ENCODE data around the gene TGFBR3.
"Not testable (repeated sequence)": the region's sequence is repeated elsewhere in the genome, so short reads cannot be mapped to it uniquely, and the experiment has no call there.

TGFBR3 gene

GRCh38 chr1:91844862-91845528 is 41.0 kb downstream of the TGFBR3 start:
- no peak overlapping the region for H3K4me3 ChIP-seq (replicated peaks; ENCODE audit: low read depth, low read length)
- DNase-seq (ENCODE audit: extremely low read depth, low read depth), result peak; percentile 75

GRCh38 chr1:91843843-91844242 is 42.1 kb downstream of the TGFBR3 start:
- TF ChIP-seq CTCF (IDR thresholded peaks at IDR 0.05; ENCODE audit: low read depth, low read length, missing control alignments), result no peak
- H3K4me3 ChIP-seq (replicated peaks; ENCODE audit: low read depth, low read length), result no peak overlapping the region
- DNase-seq (ENCODE audit: extremely low read depth, low read depth), result no peak

More at GRCh38 chr1:91844862-91845528, 41.0 kb downstream of the TGFBR3 start:
- no peak for TF ChIP-seq CTCF (IDR thresholded peaks at IDR 0.05; ENCODE audit: low read depth, low read length, missing control alignments)

GRCh38 chr1:91842563-91842962 is 43.4 kb downstream of the TGFBR3 start:
- DNase-seq (ENCODE audit: extremely low read depth, low read depth), result no peak
- TF ChIP-seq CTCF (IDR thresholded peaks at IDR 0.05; ENCODE audit: low read depth, low read length, missing control alignments), result no peak

GRCh38 chr1:91842056-91842455 is 43.9 kb downstream of the TGFBR3 start:
- no peak overlapping the region for H3K4me3 ChIP-seq (replicated peaks; ENCODE audit: low read depth, low read length)
- DNase-seq (ENCODE audit: extremely low read depth, low read depth), result no peak
- TF ChIP-seq CTCF (IDR thresholded peaks at IDR 0.05; ENCODE audit: low read depth, low read length, missing control alignments), result no peak

More at GRCh38 chr1:91842563-91842962, 43.4 kb downstream of the TGFBR3 start:
- no peak overlapping the region for H3K4me3 ChIP-seq (replicated peaks; ENCODE audit: low read depth, low read length)

- DNase-seq (ENCODE audit: extremely low read depth, low read depth); H3K4me3 ChIP-seq (replicated peaks; ENCODE audit: low read depth, low read length): not testable (repeated sequence)
These were observed 45.7 kb downstream of the TGFBR3 start for GRCh38 chr1:91840276-91840675.

GRCh38 chr1:91836331-91837040 is 49.5 kb downstream of the TGFBR3 start:
- no peak for TF ChIP-seq CTCF (IDR thresholded peaks at IDR 0.05; ENCODE audit: low read depth, low read length, missing control alignments)
- H3K4me3 ChIP-seq (replicated peaks; ENCODE audit: low read depth, low read length), result no peak overlapping the region
- DNase-seq (ENCODE audit: extremely low read depth, low read depth), result no peak

GRCh38 chr1:91835087-91835521 is 50.8 kb downstream of the TGFBR3 start:
- DNase-seq (ENCODE audit: extremely low read depth, low read depth), result no peak
- H3K4me3 ChIP-seq (replicated peaks; ENCODE audit: low read depth, low read length), result no peak overlapping the region
- no peak for TF ChIP-seq CTCF (IDR thresholded peaks at IDR 0.05; ENCODE audit: low read depth, low read length, missing control alignments)

- not testable (repeated sequence) for DNase-seq (ENCODE audit: extremely low read depth, low read depth); H3K4me3 ChIP-seq (replicated peaks; ENCODE audit: low read depth, low read length)
These were observed 51.4 kb downstream of the TGFBR3 start for GRCh38 chr1:91834549-91834948.
